H1 (cell line): ENCODE data around the gene TSEN54. TPM values are rescaled to one million over a fixed set of nuclear protein-coding genes. Genes with fewer than 3 reads are reported as not detected.
A peak's percentile ranks its signal among the peaks of the same experiment; 100 is the strongest.

ENCODE experiments used
- CTCF ChIA-PET: fragments of 300-600 bp; sonication (Branson Sonifier 250); formaldehyde crosslinking; loops from one replicate; lab custom pipeline; 2021; ENCODE audit not compliant: partially characterized antibody; lab: Charles Lee
- POLR2A ChIA-PET: fragments of 300-600 bp; sonication (Branson Sonifier 250); formaldehyde crosslinking; loops from one replicate; lab custom pipeline; 2021; ENCODE audit warnings: inconsistent platforms; ENCODE audit not compliant: partially characterized antibody; lab: Charles Lee
- DNase-seq, 2 experiments: peaks; one replicate each; pipeline versions ENCODE4 v3.0.0 to v3.0.0-alpha.2; 2010 to 2022; ENCODE audit warnings: low spot score in 2 of 2, low read depth in 1 of 2, mixed read lengths in 1 of 2
- FAIRE-seq: peaks from 2 replicates; lab custom pipeline; 2011; peaks lifted over from hg19 to GRCh38; lab: Jason Lieb, UNC
- H2AFZ ChIP-seq: 2 replicates; pipeline ENCODE4 v1.8.1; 2012; ENCODE audit warnings: low read length, inconsistent platforms
- H2AK5ac ChIP-seq: 2 replicates; pipeline ENCODE4 v1.6.1; 2013; ENCODE audit warnings: low read depth, low read length
- H2BK120ac ChIP-seq: replicated peaks from 2 replicates; pipeline ENCODE3; 2013; ENCODE audit warnings: low read depth, low read length, inconsistent platforms
- H2BK12ac ChIP-seq: 2 replicates; pipeline ENCODE4 v1.6.1; 2013; ENCODE audit warnings: low read depth, low read length
- H2BK15ac ChIP-seq: 2 replicates; pipeline ENCODE4 v1.6.1; 2013; ENCODE audit warnings: low read length
- H2BK20ac ChIP-seq: 2 replicates; pipeline ENCODE4 v1.6.1; 2013; ENCODE audit warnings: low read length
- H2BK5ac ChIP-seq: 2 replicates; pipeline ENCODE4 v1.6.1; 2013; ENCODE audit warnings: low read depth, low read length
- H3K14ac ChIP-seq: 2 replicates; pipeline ENCODE4 v1.6.1; 2013; ENCODE audit warnings: inconsistent platforms; ENCODE audit not compliant: insufficient read length
- H3K18ac ChIP-seq: 2 replicates; pipeline ENCODE4 v1.6.1; 2013; ENCODE audit warnings: low read length; ENCODE audit errors: extremely low read depth
- H3K23ac ChIP-seq: 2 replicates; pipeline ENCODE4 v1.6.1; 2013; ENCODE audit warnings: inconsistent platforms; ENCODE audit not compliant: insufficient read length
- H3K23me2 ChIP-seq: 2 replicates; pipeline ENCODE4 v1.6.1; 2013; ENCODE audit warnings: low read depth, low read length
- H3K27ac ChIP-seq: 2 replicates; pipeline ENCODE4 v1.6.1; 2011; ENCODE audit warnings: low read depth, low read length, inconsistent platforms
- H3K27me3 ChIP-seq, 4 experiments: replicated peaks in 1 of 4; 1 replicate in 1 of 4; 2 replicates in 3 of 4; pipeline versions ENCODE4 v1.6.1 to v1.8.1; 2011 to 2013; ENCODE audit warnings: low read length in 3 of 4, mild to moderate bottlenecking in 3 of 4, inconsistent platforms in 2 of 4, mixed read lengths in 2 of 4, moderate library complexity in 1 of 4; ENCODE audit not compliant: control insufficient read depth in 3 of 4, insufficient read depth in 3 of 4; ENCODE audit errors: extremely low read depth in 1 of 4
- H3K36me3 ChIP-seq, 4 experiments: 2 replicates each; pipeline versions ENCODE4 v1.6.1 to v1.8.1; 2011 to 2013; ENCODE audit warnings: mild to moderate bottlenecking in 4 of 4, low read length in 3 of 4, moderate library complexity in 2 of 4, control low read depth in 1 of 4, inconsistent platforms in 1 of 4; ENCODE audit not compliant: insufficient read depth in 4 of 4, control insufficient read depth in 2 of 4
- H3K4ac ChIP-seq: replicated peaks from 2 replicates; pipeline ENCODE3; 2013; ENCODE audit warnings: low read length, low read depth, mixed read lengths, inconsistent platforms; ENCODE audit not compliant: insufficient read length
- H3K4me1 ChIP-seq, 4 experiments: replicated peaks in 1 of 4; 1 replicate in 1 of 4; 2 replicates in 3 of 4; pipeline versions ENCODE4 v1.6.1 to v1.8.1; 2011 to 2013; ENCODE audit warnings: low read length in 3 of 4, inconsistent platforms in 2 of 4, mixed read lengths in 1 of 4; ENCODE audit not compliant: insufficient read depth in 4 of 4, control insufficient read depth in 3 of 4
- H3K4me2 ChIP-seq, 2 experiments: 2 replicates each; pipeline versions ENCODE4 v1.6.1 to v1.8.1; 2011 to 2013; ENCODE audit warnings: low read depth in 2 of 2, low read length in 2 of 2, control low read depth in 1 of 2, inconsistent platforms in 1 of 2, mild to moderate bottlenecking in 1 of 2; ENCODE audit not compliant: insufficient read depth in 1 of 2
- H3K4me3 ChIP-seq, 4 experiments: fragments of 200-600, 300-600 bp in 1 of 4; sonication (generic), shearing (Covaris generic), sonication (Bioruptor Twin) in 1 of 4; 2 replicates each; pipeline versions ENCODE4 v1.5.1 to v1.8.1; 2011 to 2016; ENCODE audit warnings: low read length in 4 of 4, low read depth in 3 of 4, control low read depth in 2 of 4, inconsistent platforms in 2 of 4, mild to moderate bottlenecking in 2 of 4, mixed read lengths in 1 of 4, moderate library complexity in 1 of 4; ENCODE audit not compliant: insufficient read depth in 2 of 4; ENCODE audit errors: extremely low read depth in 1 of 4
- H3K56ac ChIP-seq: replicated peaks from 2 replicates; pipeline ENCODE3; 2013; ENCODE audit warnings: low read depth, mild to moderate bottlenecking, mixed read lengths, low read length, inconsistent platforms; ENCODE audit not compliant: insufficient read length
- H3K79me1 ChIP-seq: 2 replicates; pipeline ENCODE4 v1.6.1; 2013; ENCODE audit warnings: low read depth, low read length, control low read depth
- H3K79me2 ChIP-seq, 2 experiments: 2 replicates each; pipeline versions ENCODE4 v1.6.1 to v1.8.1; 2012 to 2013; ENCODE audit warnings: low read length in 2 of 2, mild to moderate bottlenecking in 2 of 2, inconsistent platforms in 1 of 2; ENCODE audit not compliant: insufficient read depth in 2 of 2, control insufficient read depth in 1 of 2
- H3K9ac ChIP-seq, 4 experiments: replicated peaks in 1 of 4; 1 replicate in 1 of 4; 2 replicates in 3 of 4; pipeline versions ENCODE4 v1.6.1 to v1.8.1; 2011 to 2013; ENCODE audit warnings: low read depth in 3 of 4, low read length in 3 of 4, control low read depth in 2 of 4, mild to moderate bottlenecking in 2 of 4, moderate library complexity in 2 of 4, inconsistent platforms in 1 of 4; ENCODE audit errors: extremely low read depth in 1 of 4
- H3K9me3 ChIP-seq, 2 experiments: 2 replicates each; pipeline versions ENCODE4 v1.6.1 to v1.8.1; 2012 to 2013; ENCODE audit warnings: mild to moderate bottlenecking in 2 of 2, moderate library complexity in 2 of 2, control low read depth in 1 of 2, inconsistent platforms in 1 of 2, low read depth in 1 of 2, low read length in 1 of 2, mixed read lengths in 1 of 2; ENCODE audit not compliant: insufficient read depth in 2 of 2
- H4K20me1 ChIP-seq, 2 experiments: replicated peaks in 1 of 2; 2 replicates each; pipeline versions ENCODE3 to v1.8.1; 2011 to 2013; ENCODE audit warnings: inconsistent platforms in 2 of 2, low read length in 2 of 2, mild to moderate bottlenecking in 1 of 2; ENCODE audit not compliant: insufficient read depth in 2 of 2, control insufficient read depth in 1 of 2
- H4K5ac ChIP-seq: 2 replicates; pipeline ENCODE4 v1.6.1; 2013; ENCODE audit warnings: low read length, low read depth, mixed read lengths, inconsistent platforms; ENCODE audit not compliant: insufficient read length
- H4K8ac ChIP-seq: 2 replicates; pipeline ENCODE4 v1.8.0; 2013; ENCODE audit warnings: mild to moderate bottlenecking, moderate library complexity, low read length, inconsistent platforms; ENCODE audit not compliant: insufficient read depth; ENCODE audit errors: extremely low read depth
- H4K91ac ChIP-seq: replicated peaks from 2 replicates; pipeline ENCODE3; 2013; ENCODE audit warnings: low read length, mixed read lengths, inconsistent platforms; ENCODE audit not compliant: insufficient read length
- EP300 ChIP-seq, 2 experiments: IDR thresholded peaks; 1 replicate in 1 of 2; 2 replicates in 1 of 2; pipeline ENCODE4 v1.6.1; 2011 to 2012; ENCODE audit warnings: low read depth in 2 of 2, low read length in 2 of 2, mild to moderate bottlenecking in 2 of 2, borderline replicate concordance in 1 of 2, inconsistent platforms in 1 of 2, moderate library complexity in 1 of 2
- POU5F1 ChIP-seq: IDR thresholded peaks from 2 replicates; pipeline ENCODE4 v1.6.1; 2011; ENCODE audit warnings: low read depth, mild to moderate bottlenecking, low read length, moderate library complexity
- WGBS, 2 experiments: shearing (Covaris generic) in 1 of 2; methylation state at CpG; one replicate each; pipeline versions ENCODE4 v1.1.6 to v1.1.7; 2013 to 2015; ENCODE audit warnings: low lambda C conversion rate in 2 of 2, mixed read lengths in 2 of 2, inconsistent platforms in 1 of 2, low coverage in 1 of 2, missing lambda C conversion rate in 1 of 2; ENCODE audit not compliant: insufficient replicate concordance in 2 of 2, insufficient coverage in 1 of 2, insufficient read length in 1 of 2; ENCODE audit errors: extremely low coverage in 1 of 2, missing lambda C conversion rate in 1 of 2; 5-methylcytosine and 5-hydroxymethylcytosine counted together
- polyA plus RNA-seq, 7 experiments: library from polyadenylated mRNA; depleted of rRNA in 3 of 7; stranded (reverse) in 5 of 7; unstranded in 2 of 7; fragments of >200 nt in 5 of 7; fragments of 200-250 nt in 2 of 7; gene quantifications; 1 replicate in 5 of 7; 2 replicates in 1 of 7; 4 replicates in 1 of 7; pipeline versions ENCODE4 v1.2.1 to v1.2.3, GENCODE V29; 2011 to 2013; ENCODE audit warnings: missing spikeins in 2 of 7, mixed read lengths in 2 of 7
- total RNA-seq: library from RNA; stranded (reverse); fragmentation: NEBNext Ultra II Directional; extraction: Animal tissue kit (Norgen Biotek cat#: 25700); gene quantifications from 2 replicates; pipeline ENCODE4 v1.2.1, GENCODE V29; 2021

TSEN54 gene
- total and polyA plus RNA-seq, 2 of the 8 experiments (the other 6 are each of a cell fraction or from before 2014, with no cell fraction given): 43.6 to 60.3 TPM

DNA sequence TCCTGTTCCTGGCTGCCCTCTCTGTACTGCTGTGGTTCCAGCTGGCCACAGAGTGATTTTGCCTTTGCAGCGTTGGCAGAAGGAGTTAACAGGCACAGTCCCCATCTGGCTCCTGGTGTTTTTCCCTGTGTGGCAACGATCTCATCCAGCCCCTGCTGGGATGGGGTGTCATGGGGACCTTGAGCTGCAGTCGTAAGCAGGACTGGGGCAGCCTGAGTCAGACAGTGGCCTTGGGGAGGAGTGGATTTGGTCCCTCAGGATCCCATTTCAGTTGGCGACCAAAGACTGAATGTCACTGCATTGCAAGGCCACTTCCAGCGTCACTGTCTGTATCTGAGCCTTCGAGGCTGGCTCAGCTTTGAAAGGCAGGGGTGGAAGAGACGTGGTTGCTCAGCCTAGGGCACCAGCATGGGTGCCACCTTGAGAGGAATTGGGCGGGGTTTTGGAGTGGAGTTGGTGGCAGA, 48.0 kb upstream of the TSEN54 start:
- FAIRE-seq (no peak), DNase-seq (no peak)
- Histone ChIP-seq H4K20me1 (peaks cover 2% of the 10 kb centered on the region in 2 experiments), H3K9me3 (no peaks in the 10 kb centered on the region), H3K4ac (no peak overlapping the region), H2BK5ac (no peak overlapping the region), H2BK20ac (no peak overlapping the region), H3K23ac (no peak overlapping the region), H3K27ac (no peak overlapping the region), H2BK120ac (no peak overlapping the region), H3K36me3 (peaks cover 0 to 8% (median 4%) of the 10 kb centered on the region in 4 experiments; a peak in 5 of 8 replicates), H3K4me2 (no peak overlapping the region), H3K4me1 (no peaks in the 10 kb centered on the region), H3K4me3 (no peak overlapping the region), H2BK12ac (no peak overlapping the region), H3K79me2 (peaks cover 0 to 2% of the 10 kb centered on the region in 2 experiments; a peak in 2 of 4 replicates), H3K27me3 (no peaks in the 10 kb centered on the region), H4K5ac (no peak overlapping the region), H3K56ac (no peak overlapping the region), H3K14ac (no peak overlapping the region), H3K18ac (no peak overlapping the region), H2BK15ac (0 out of 2 replicates have a peak overlapping the region, but pooled peaks have one; percentile 88), H4K8ac (no peak overlapping the region), H2AK5ac (no peak overlapping the region), H4K91ac (no peak overlapping the region), H2AFZ (no peak overlapping the region), H3K79me1 (peaks cover 5% of the 10 kb centered on the region; the same call in 1 of the 2 replicates), H3K9ac (no peak overlapping the region), H3K23me2 (no peaks in the 10 kb centered on the region)
- WGBS, 2 experiments: 97% methylated on average over 8 of the region's 8 CpGs; no CpG with 5 or more reads in 1 of the 2 experiments
- TF ChIP-seq POU5F1 (no peak), EP300 (IDR thresholded peaks at IDR 0.05; ENCODE audit: borderline replicate concordance in 1 of 2, low read depth in 2 of 2, low read length in 2 of 2) (no peak)
- CTCF ChIA-PET: interaction anchor here (0.6 to 1.9 kb wide), 7 partner anchors 8 to 195 kb away, joined by 3 to 6 read pairs (median 3); partner anchors contain the start of gene SLC25A19
- POLR2A ChIA-PET: interaction anchor here (0.8 to 2.7 kb wide), 3 partner anchors 11 to 31 kb away, joined by 3 to 10 read pairs (median 3); partner anchors contain the start of gene TMEM94
